Cardiac fibroblast (primary cell): ENCODE results near the gene MOV10.

Experiments used
- DNase-seq, 2 donors: peaks; one replicate each; pipeline versions ENCODE4 v3.0.0 to v3.0.0-alpha.2; 2010; ENCODE audit warnings: low read depth in 2 of 2
- H3K4me3 ChIP-seq, 2 donors: replicated peaks in 1 of 2; 1 replicate in 1 of 2; 2 replicates in 1 of 2; pipeline ENCODE4 v1.5.1; 2011; ENCODE audit warnings: low read depth in 2 of 2, low read length in 2 of 2, mild to moderate bottlenecking in 2 of 2, moderate library complexity in 1 of 2
- TF ChIP-seq, protein P1 (sequence below): IDR thresholded peaks from one replicate; pipeline ENCODE4 v1.5.1; 2011; ENCODE audit warnings: low read depth, mild to moderate bottlenecking, low read length, inconsistent platforms

The MOV10 gene

GRCh38 chr1:112701227-112702066 is 27.0 kb downstream of the MOV10 start:
- H3K4me3 ChIP-seq = no peak overlapping the region
- no peak for DNase-seq
- TF ChIP-seq, protein P1, sequence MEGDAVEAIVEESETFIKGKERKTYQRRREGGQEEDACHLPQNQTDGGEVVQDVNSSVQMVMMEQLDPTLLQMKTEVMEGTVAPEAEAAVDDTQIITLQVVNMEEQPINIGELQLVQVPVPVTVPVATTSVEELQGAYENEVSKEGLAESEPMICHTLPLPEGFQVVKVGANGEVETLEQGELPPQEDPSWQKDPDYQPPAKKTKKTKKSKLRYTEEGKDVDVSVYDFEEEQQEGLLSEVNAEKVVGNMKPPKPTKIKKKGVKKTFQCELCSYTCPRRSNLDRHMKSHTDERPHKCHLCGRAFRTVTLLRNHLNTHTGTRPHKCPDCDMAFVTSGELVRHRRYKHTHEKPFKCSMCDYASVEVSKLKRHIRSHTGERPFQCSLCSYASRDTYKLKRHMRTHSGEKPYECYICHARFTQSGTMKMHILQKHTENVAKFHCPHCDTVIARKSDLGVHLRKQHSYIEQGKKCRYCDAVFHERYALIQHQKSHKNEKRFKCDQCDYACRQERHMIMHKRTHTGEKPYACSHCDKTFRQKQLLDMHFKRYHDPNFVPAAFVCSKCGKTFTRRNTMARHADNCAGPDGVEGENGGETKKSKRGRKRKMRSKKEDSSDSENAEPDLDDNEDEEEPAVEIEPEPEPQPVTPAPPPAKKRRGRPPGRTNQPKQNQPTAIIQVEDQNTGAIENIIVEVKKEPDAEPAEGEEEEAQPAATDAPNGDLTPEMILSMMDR = no peak

DNA sequence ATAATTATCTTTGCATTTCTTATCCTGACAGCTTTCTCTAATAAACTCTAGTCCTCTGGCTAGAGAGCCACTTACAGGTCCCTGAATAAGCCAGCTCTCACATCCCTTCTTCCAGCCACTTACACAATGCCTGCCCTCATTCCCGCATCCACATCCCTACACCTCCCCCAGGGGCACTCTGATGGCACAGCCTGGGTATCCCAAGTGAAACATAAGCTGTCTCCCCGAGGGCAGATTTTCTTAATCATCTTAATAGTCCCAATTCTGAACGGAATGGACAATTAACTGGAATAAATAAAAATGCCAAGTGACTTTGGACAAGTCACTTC is 27.6 kb downstream of the MOV10 start:
- no peak for DNase-seq
- TF ChIP-seq, protein P1 = no peak
- no peak overlapping the region for H3K4me3 ChIP-seq

DNA sequence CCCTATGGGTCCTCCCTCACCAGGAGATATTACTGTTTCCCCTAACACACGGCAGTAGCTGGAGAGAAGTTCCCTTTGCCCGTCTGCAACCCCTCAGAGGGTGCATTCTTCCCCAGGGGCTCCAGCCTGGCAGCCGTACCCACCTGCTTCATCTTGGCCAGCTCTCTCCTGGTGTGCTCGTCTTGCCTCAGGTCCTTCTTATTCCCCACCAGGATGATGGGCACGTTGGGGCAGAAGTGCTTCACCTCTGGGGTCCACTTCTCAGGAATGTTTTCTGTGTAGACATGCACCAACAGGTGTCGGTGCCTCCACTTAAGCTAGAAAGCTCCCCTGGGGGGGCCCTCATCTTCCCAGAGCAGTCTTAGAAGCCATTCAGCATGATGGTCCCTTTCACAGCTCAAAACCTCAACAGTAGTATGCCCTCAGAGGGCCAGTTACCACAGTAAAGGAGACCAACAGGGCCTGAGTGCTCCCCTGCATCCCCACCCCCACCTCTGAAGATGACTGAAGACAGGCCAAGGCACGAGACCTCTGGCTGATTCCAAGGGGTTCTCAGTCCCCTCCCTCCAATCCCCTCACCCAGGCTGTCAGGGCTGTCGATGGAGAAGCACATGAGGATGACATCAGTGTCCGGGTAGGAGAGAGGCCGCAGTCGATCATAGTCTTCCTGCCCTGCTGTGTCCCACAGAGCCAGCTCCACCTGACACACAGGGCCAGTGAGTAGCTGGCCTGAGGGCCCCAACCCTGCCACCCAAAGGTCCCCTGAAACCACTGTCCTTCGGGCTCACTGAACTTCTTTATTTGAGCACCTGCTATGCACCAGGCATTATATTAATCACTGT is 28.2 kb downstream of the MOV10 start:
- TF ChIP-seq, protein P1 = no peak
- no peak overlapping the region for H3K4me3 ChIP-seq
- DNase-seq = no peak

DNA sequence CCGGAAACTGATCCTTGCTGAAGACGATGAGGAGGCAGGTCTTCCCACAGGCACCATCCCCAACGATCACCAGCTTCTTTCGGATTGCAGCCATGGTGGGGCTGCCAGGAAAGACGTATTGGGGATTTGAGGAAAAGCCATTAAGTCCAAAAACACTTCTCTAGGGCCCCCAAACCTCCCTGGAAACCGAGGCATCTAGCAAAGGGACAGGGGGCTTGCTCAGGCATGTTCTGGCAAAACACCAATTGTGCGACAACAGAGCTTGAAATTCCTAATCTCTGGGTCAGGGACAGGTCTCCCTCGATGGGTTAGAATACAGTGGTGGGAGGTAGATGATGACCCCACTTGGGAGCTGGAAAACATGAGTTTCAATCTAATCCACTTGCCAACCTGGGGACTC is 29.2 kb downstream of the MOV10 start:
- no peak overlapping the region for H3K4me3 ChIP-seq
- TF ChIP-seq, protein P1 = no peak
- no peak for DNase-seq

DNA sequence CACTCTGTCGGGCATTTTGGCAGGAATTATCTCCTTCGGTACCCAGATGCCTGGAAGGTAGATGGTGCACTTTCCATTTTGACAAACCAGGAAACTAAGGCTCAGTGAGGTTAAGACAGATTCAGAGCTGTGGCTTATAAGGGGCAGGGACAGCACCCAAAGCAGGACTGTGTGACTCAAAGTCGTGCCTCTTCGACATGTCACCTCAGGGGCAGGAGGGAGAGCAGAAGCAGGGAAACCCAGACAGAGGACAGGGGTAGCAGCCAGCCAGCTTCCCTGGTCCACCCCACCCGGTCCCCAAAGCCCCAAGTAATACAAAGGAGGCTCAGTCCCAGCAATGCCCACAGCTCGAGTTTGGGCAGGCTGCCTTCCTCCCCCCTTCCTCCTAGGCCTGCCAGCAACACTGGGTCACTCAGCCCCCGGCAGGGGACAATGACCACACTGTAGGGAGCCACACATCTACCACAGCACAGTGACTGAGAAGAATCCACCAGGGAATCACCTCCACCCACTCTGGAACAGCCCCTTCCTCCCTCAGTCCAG is 30.0 kb downstream of the MOV10 start:
- H3K4me3 ChIP-seq = peak overlapping the region; percentile 38 to 93
- TF ChIP-seq, protein P1 = no peak

GRCh38 chr1:112704934-112705627 is 30.6 kb downstream of the MOV10 start:
- TF ChIP-seq, protein P1 = no peak
- H3K4me3 ChIP-seq = peak overlapping the region; percentile 93 to 96
- DNase-seq = peak; percentile 97 to 98

More for the DNA sequence above, 30.0 kb downstream of the MOV10 start:
- DNase-seq = no peak
